Measurements from ENCODE around the gene ZFP57. TPM values are rescaled to one million over a fixed set of nuclear protein-coding genes. Genes with fewer than 3 reads are reported as not detected.

ZFP57 gene
- total and polyA plus RNA-seq, 2 of the 13 experiments (the other 11 are each of a cell fraction or from before 2014, with no cell fraction given) = not detected

DNA sequence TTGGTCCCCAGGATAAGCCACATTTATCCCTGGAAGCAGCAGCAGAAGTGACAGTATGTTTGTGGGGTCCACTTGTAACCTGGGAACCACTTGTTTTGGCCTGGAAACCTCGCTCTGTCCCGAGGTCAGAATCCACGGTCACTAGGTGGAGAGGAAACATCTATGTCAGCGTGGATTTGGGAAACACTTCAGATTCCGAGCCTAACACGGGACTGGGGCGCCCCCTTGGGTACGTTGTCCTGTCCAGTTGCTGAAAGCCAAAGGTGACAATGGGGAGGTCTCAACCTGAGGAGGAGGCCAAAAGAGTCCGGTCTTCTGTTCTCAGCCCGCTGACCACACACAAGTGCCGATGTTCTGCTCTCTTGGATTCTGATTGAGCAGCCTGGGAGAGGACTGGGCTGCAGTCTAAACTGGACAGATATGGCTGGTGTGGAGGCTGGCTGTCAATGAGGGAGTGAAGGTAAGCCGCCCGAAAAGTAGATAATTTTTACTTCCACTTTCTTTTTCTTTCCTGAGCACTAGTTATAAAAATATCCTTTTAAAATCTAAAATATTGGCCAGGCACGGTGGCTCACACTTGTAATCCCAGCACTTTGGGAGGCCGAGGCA is 4.9 kb upstream of the ZFP57 start:
- BruUV-seq (replicated peaks) = no TSS peak
- TF ChIP-seq CTCF (CRISPR knock-in tag; IDR thresholded peaks at IDR 0.05) (peak; percentile 46), STAG1 (CRISPR knock-in tag; IDR thresholded peaks at IDR 0.05) (peak; percentile 31), ZNF317 (CRISPR knock-in tag; IDR thresholded peaks at IDR 0.05) (no peak)
- 40% methylated on average over 12 of the region's 15 CpGs for WGBS (ENCODE audit: low lambda C conversion rate)
- Histone ChIP-seq H3K27ac (ENCODE audit: extremely low read length, insufficient read depth, low read length) (no peak overlapping the region), H3K79me2 (ENCODE audit: insufficient read depth, low read length) (no peaks in the 10 kb centered on the region), H3K9ac (ENCODE audit: insufficient read depth, low read depth, low read length) (no peak overlapping the region), H3K36me3 (replicated peaks in 1 of 2; ENCODE audit: control insufficient read depth in 1 of 2, insufficient read depth in 2 of 2, low read length in 2 of 2) (no peaks in the 10 kb centered on the region), H3K4me3 (replicated peaks in 1 of 3; ENCODE audit: insufficient read depth in 1 of 3, low read depth in 2 of 3, low read length in 3 of 3) (no peak overlapping the region), H2AFZ (ENCODE audit: low read length) (no peak overlapping the region), H4K20me1 (ENCODE audit: insufficient read depth, low read length) (no peaks in the 10 kb centered on the region), H3K27me3 (ENCODE audit: control insufficient read depth in 1 of 2, insufficient read depth in 2 of 2, low read length in 2 of 2) (no peaks in the 10 kb centered on the region; a peak in 2 of 5 replicates), H3K4me2 (ENCODE audit: low read depth, low read length) (no peak overlapping the region), H3K4me1 (ENCODE audit: insufficient read depth, low read length) (no peaks in the 10 kb centered on the region), H3K9me3 (ENCODE audit: low read length) (no peaks in the 10 kb centered on the region)
- no peak for FAIRE-seq
- in situ Hi-C loops (cut with HindIII; ENCODE audit: extremely low pct_ligation_motif_present, low pct_unique_long_range_greater_than_20kb) = no loop called here
- DNase-seq (ENCODE audit: low spot score) = no peak
- peak; percentile 52; the same call in 2 of the 3 replicates for ATAC-seq
- POLR2A ChIA-PET = no interaction called here
- CTCF ChIA-PET (ENCODE audit: low intra/inter-chr PET ratio, low total read pairs) = no interaction called here
- intact Hi-C loops (cut with micrococcal nuclease; ENCODE audit: unreplicated experiment) = loop anchor here (5.0 kb wide), 1 partner anchor 34 kb away; no protein-coding TSS in a partner anchor

DNA sequence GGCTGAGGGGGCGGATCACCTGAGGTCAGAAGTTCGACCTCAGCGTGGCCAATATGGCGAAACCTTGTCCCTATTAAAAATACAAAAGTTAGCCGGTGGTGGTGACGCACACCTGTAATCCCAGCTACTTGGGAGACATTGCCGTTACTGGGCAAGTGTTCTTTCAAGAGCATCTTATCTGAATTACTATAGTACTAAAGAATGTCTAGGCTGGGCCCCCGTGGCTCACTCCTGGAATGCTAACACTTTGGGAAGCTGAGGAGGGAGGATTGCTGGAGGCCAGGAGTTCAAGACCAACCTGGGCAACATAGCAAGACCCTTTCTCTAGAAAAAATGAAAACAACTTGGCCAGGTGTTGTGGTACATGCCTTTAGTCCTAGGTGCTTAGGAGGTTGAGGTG is 859 bp upstream of the ZFP57 start:
- WGBS (ENCODE audit: low lambda C conversion rate) = 44% methylated on average over 8 of the region's 8 CpGs
- Histone ChIP-seq H4K20me1 (ENCODE audit: insufficient read depth, low read length) (no peaks in the 10 kb centered on the region), H3K4me1 (ENCODE audit: insufficient read depth, low read length) (no peaks in the 10 kb centered on the region), H3K9me3 (ENCODE audit: low read length) (no peaks in the 10 kb centered on the region), H3K36me3 (replicated peaks in 1 of 2; ENCODE audit: control insufficient read depth in 1 of 2, insufficient read depth in 2 of 2, low read length in 2 of 2) (no peaks in the 10 kb centered on the region), H3K79me2 (ENCODE audit: insufficient read depth, low read length) (no peaks in the 10 kb centered on the region), H3K27me3 (ENCODE audit: control insufficient read depth in 1 of 2, insufficient read depth in 2 of 2, low read length in 2 of 2) (no peaks in the 10 kb centered on the region; a peak in 1 of 5 replicates), H2AFZ (ENCODE audit: low read length) (no peak overlapping the region), H3K4me3 (replicated peaks in 1 of 3; ENCODE audit: insufficient read depth in 1 of 3, low read depth in 2 of 3, low read length in 3 of 3) (no peak overlapping the region), H3K9ac (ENCODE audit: insufficient read depth, low read depth, low read length) (no peak overlapping the region), H3K27ac (ENCODE audit: extremely low read length, insufficient read depth, low read length) (no peak overlapping the region), H3K4me2 (ENCODE audit: low read depth, low read length) (no peak overlapping the region)
- POLR2A ChIA-PET = no interaction called here
- intact Hi-C loops (cut with micrococcal nuclease; ENCODE audit: unreplicated experiment) = no loop called here
- DNase-seq (ENCODE audit: low spot score) (no peak), ATAC-seq (no peak), FAIRE-seq (no peak)
- CTCF ChIA-PET (ENCODE audit: low intra/inter-chr PET ratio, low total read pairs) = no interaction called here
- BruUV-seq (replicated peaks) = no TSS peak
- in situ Hi-C loops (cut with HindIII; ENCODE audit: extremely low pct_ligation_motif_present, low pct_unique_long_range_greater_than_20kb) = no loop called here
- TF ChIP-seq FOXO1 (CRISPR knock-in tag; IDR thresholded peaks at IDR 0.05) = no peak
- TF ChIP-seq HNRNPK (IDR thresholded peaks at IDR 0.05; ENCODE audit: low read depth, low read length, poor library complexity, severe bottlenecking) = no peak
- no peak for TF ChIP-seq HNF1A (IDR thresholded peaks at IDR 0.05; ENCODE audit: low read depth)
- TF ChIP-seq HNF1A (CRISPR knock-in tag; IDR thresholded peaks at IDR 0.05; ENCODE audit: borderline replicate concordance) = no peak
- no peak for TF ChIP-seq BATF2 (CRISPR knock-in tag; IDR thresholded peaks at IDR 0.05)
- TF ChIP-seq ZNF367 (CRISPR knock-in tag; IDR thresholded peaks at IDR 0.05; ENCODE audit: borderline replicate concordance) = no peak
- no peak for TF ChIP-seq TAF15 (IDR thresholded peaks at IDR 0.05; ENCODE audit: low read depth, low read length, poor library complexity, severe bottlenecking)
- no peak for TF ChIP-seq ZNF3 (CRISPR knock-in tag; IDR thresholded peaks at IDR 0.05)
- TF ChIP-seq CHCHD3 (CRISPR knock-in tag; IDR thresholded peaks at IDR 0.05) = no peak
